SIG-M5 treated with dmso at 0.1 percent for 504 hours (cell line): ENCODE measurements around the gene LHPP.

Experiments
- DNase-seq: peaks from one replicate; lab custom pipeline; 2025; ENCODE audit not compliant: unreplicated experiment; lab: John Stamatoyannopoulos, UW

The LHPP gene

GRCh38 chr10:124618470-124619073, 156.9 kb downstream of the LHPP start:
- DNase-seq: no peak

GRCh38 chr10:124619195-124619594, 157.6 kb downstream of the LHPP start:
- DNase-seq: no peak

GRCh38 chr10:124619802-124620490, 158.3 kb downstream of the LHPP start:
- no peak for DNase-seq

GRCh38 chr10:124621637-124622036, 160.0 kb downstream of the LHPP start:
- DNase-seq: no peak

- no peak for DNase-seq
Observed at GRCh38 chr10:124622158-124622557, 160.5 kb downstream of the LHPP start.

- no peak for DNase-seq
Observed at GRCh38 chr10:124622866-124623536, 161.4 kb downstream of the LHPP start.

- no peak for DNase-seq
Observed at GRCh38 chr10:124624006-124624405, 162.4 kb downstream of the LHPP start.

GRCh38 chr10:124624466-124624865, 162.8 kb downstream of the LHPP start:
- no peak for DNase-seq

GRCh38 chr10:124624895-124625294, 163.3 kb downstream of the LHPP start:
- DNase-seq: no peak

GRCh38 chr10:124625831-124626238, 164.2 kb downstream of the LHPP start:
- no peak for DNase-seq

GRCh38 chr10:124626759-124627380, 165.2 kb downstream of the LHPP start:
- peak; percentile 17 for DNase-seq

GRCh38 chr10:124627866-124628675, 166.4 kb downstream of the LHPP start:
- DNase-seq: no peak

GRCh38 chr10:124628676-124629021, 167.0 kb downstream of the LHPP start:
- DNase-seq: no peak

GRCh38 chr10:124629415-124629814, 167.8 kb downstream of the LHPP start:
- DNase-seq: no peak

- no peak for DNase-seq
Observed at GRCh38 chr10:124629842-124630241, 168.2 kb downstream of the LHPP start.

GRCh38 chr10:124630551-124630950, 168.9 kb downstream of the LHPP start:
- no peak for DNase-seq

- DNase-seq: no peak
Observed at GRCh38 chr10:124632064-124632531, 170.5 kb downstream of the LHPP start.

GRCh38 chr10:124632566-124632965, 170.9 kb downstream of the LHPP start:
- DNase-seq: no peak

GRCh38 chr10:124636271-124636995, 174.8 kb downstream of the LHPP start:
- DNase-seq: no peak

GRCh38 chr10:124637091-124637700, 175.6 kb downstream of the LHPP start:
- no peak for DNase-seq
